ENCODE data around the gene IGSF3.

DNA sequence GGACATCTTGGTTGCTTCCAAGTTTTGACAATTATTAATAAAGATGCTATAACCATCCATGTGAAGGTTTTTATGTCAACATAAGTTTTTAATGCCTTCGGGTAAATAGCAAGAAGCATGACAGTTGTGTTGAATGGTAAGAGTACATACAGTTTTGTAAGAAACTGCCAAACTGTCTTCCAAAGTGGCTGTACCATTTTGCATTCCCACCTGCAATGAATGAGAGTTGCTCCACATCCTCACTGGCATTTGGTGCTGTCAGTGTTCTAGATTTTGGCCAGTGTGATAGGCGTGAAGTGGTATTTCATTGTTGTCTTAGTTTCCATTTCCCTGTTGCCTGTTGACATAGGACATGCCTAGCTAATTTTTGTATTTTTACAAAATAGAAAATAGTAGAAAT is 142.1 kb downstream of the IGSF3 start:
- TF ChIP-seq POLR2A (IDR thresholded peaks at IDR 0.05) = no peak
- TF ChIP-seq, protein P1, sequence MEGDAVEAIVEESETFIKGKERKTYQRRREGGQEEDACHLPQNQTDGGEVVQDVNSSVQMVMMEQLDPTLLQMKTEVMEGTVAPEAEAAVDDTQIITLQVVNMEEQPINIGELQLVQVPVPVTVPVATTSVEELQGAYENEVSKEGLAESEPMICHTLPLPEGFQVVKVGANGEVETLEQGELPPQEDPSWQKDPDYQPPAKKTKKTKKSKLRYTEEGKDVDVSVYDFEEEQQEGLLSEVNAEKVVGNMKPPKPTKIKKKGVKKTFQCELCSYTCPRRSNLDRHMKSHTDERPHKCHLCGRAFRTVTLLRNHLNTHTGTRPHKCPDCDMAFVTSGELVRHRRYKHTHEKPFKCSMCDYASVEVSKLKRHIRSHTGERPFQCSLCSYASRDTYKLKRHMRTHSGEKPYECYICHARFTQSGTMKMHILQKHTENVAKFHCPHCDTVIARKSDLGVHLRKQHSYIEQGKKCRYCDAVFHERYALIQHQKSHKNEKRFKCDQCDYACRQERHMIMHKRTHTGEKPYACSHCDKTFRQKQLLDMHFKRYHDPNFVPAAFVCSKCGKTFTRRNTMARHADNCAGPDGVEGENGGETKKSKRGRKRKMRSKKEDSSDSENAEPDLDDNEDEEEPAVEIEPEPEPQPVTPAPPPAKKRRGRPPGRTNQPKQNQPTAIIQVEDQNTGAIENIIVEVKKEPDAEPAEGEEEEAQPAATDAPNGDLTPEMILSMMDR (IDR thresholded peaks at IDR 0.05) = no peak
